OCI-LY7 (cell line): ENCODE measurements around the gene DRD4. TPM values are rescaled to one million over a fixed set of nuclear protein-coding genes. Genes with fewer than 3 reads are reported as not detected.

Source experiments
- BruUV-seq: library from RNA; stranded (reverse); fragments of 400-500 nt; replicated peaks from 2 replicates; lab custom pipeline; 2021; lab: Mats Ljungman, UMichigan
- CTCF ChIA-PET: fragments of 300-600 bp; sonication (Branson Sonifier 250); formaldehyde crosslinking; loops from one replicate; lab custom pipeline; 2022; ENCODE audit warnings: antibody characterized with exemption; ENCODE audit not compliant: unreplicated experiment; lab: Charles Lee
- POLR2A ChIA-PET: fragments of 300-600 bp; sonication (Branson Sonifier 250); formaldehyde crosslinking; loops from one replicate; lab custom pipeline; 2022; ENCODE audit warnings: antibody characterized with exemption; lab: Charles Lee
- DNase-seq: peaks from one replicate; pipeline ENCODE4 v3.0.0-alpha.2; 2015; ENCODE audit warnings: low spot score
- H2AFZ ChIP-seq: fragments of 200-600 bp; sonication (generic), shearing (Covaris generic); 2 replicates; pipeline ENCODE4 v1.6.1; 2014; ENCODE audit warnings: mild to moderate bottlenecking, antibody characterized with exemption, low read length, moderate library complexity
- H3K27ac ChIP-seq: fragments of 200-600 bp; sonication (generic); 2 replicates; pipeline ENCODE4 v1.5.1; 2014; ENCODE audit warnings: mixed run types, low read depth, mild to moderate bottlenecking, moderate library complexity, low read length, inconsistent platforms; ENCODE audit not compliant: poor library complexity, severe bottlenecking
- H3K36me3 ChIP-seq: fragments of 200-600 bp; sonication (generic); 2 replicates; pipeline ENCODE4 v1.6.1; 2014; ENCODE audit warnings: mild to moderate bottlenecking, antibody characterized with exemption, low read length, moderate library complexity, mixed read lengths; ENCODE audit not compliant: insufficient read depth
- H3K4me1 ChIP-seq: fragments of 200-600 bp; sonication (generic); 2 replicates; pipeline ENCODE4 v1.5.1; 2014; ENCODE audit warnings: mild to moderate bottlenecking, low read length; ENCODE audit not compliant: insufficient read depth, poor library complexity, severe bottlenecking
- H3K4me2 ChIP-seq: fragments of 200-600 bp; sonication (generic); 2 replicates; pipeline ENCODE4 v1.6.1; 2014; ENCODE audit warnings: mild to moderate bottlenecking, low read length
- H3K4me3 ChIP-seq: fragments of 200-600 bp; sonication (generic); 2 replicates; pipeline ENCODE4 v1.5.1; 2014; ENCODE audit warnings: mild to moderate bottlenecking, low read depth, low read length; ENCODE audit not compliant: poor library complexity, severe bottlenecking
- H3K79me2 ChIP-seq: fragments of 200-600 bp; sonication (generic); 2 replicates; pipeline ENCODE4 v1.6.1; 2016; ENCODE audit warnings: low read depth, mild to moderate bottlenecking, low read length, moderate library complexity, mixed read lengths; ENCODE audit not compliant: insufficient read depth
- H3K9me2 ChIP-seq: fragments of 200-600 bp; sonication (generic); 2 replicates; pipeline ENCODE4 v1.6.1; 2016; ENCODE audit warnings: mild to moderate bottlenecking, low read length, mixed read lengths; ENCODE audit not compliant: insufficient read depth
- H3K9me3 ChIP-seq: fragments of 200-600 bp; sonication (generic); 2 replicates; pipeline ENCODE4 v1.6.1; 2014; ENCODE audit warnings: mild to moderate bottlenecking, mixed run types, low read length, mixed read lengths
- H4K20me1 ChIP-seq: fragments of 200-600 bp; sonication (generic); 2 replicates; pipeline ENCODE4 v1.6.1; 2014; ENCODE audit warnings: mild to moderate bottlenecking, antibody characterized with exemption, low read length, moderate library complexity, mixed read lengths; ENCODE audit not compliant: insufficient read depth
- CTCF ChIP-seq: fragments of 200-600 bp; sonication (generic); conservative IDR thresholded peaks from 2 replicates; pipeline ENCODE4 v1.5.1; 2014; ENCODE audit warnings: mild to moderate bottlenecking, antibody characterized with exemption, low read length, moderate library complexity, mixed read lengths
- EZH2phosphoT487 ChIP-seq: fragments of 200-600 bp; sonication (generic); IDR thresholded peaks from 2 replicates; pipeline ENCODE4 v1.6.1; 2018; ENCODE audit warnings: low read depth, borderline replicate concordance, mild to moderate bottlenecking, mixed run types, antibody characterized with exemption, low read length, moderate library complexity, mixed read lengths
- intact Hi-C: fragments of 100-400 bp; cut with micrococcal nuclease; formaldehyde crosslinking; loops from one replicate; pipeline ENCODE4 v1.10.0; 2022; ENCODE audit not compliant: unreplicated experiment
- total RNA-seq, 2 experiments: library from RNA; depleted of rRNA in 1 of 2; stranded (reverse); fragments of >200 nt in 1 of 2; shearing (Covaris generic) in 1 of 2; gene quantifications; 2 replicates each; pipeline ENCODE4 v1.2.3, GENCODE V29; 2014 to 2022

Gene DRD4
- total RNA-seq, 2 experiments from 2014 or later = 0.16 to 3.1 TPM

GRCh38 chr11:629237-629583 lies 7.9 kb upstream of the DRD4 start:
- H3K4me2 ChIP-seq = no peak overlapping the region
- no TSS peak for BruUV-seq
- no peaks in the 10 kb centered on the region for H3K4me1 ChIP-seq
- no peak overlapping the region for H3K27ac ChIP-seq
- TF ChIP-seq CTCF = no peak
- TF ChIP-seq EZH2phosphoT487 = no peak
- no peaks in the 10 kb centered on the region for H3K79me2 ChIP-seq
- H4K20me1 ChIP-seq = no peaks in the 10 kb centered on the region
- no peak overlapping the region for H3K4me3 ChIP-seq
- no peaks in the 10 kb centered on the region for H3K9me3 ChIP-seq
- DNase-seq = no peak
- ChIA-PET CTCF (no interaction called here), POLR2A (interaction anchor here (0.6 kb wide), 1 partner anchor 148 kb away, joined by 7 read pairs; the partner anchor contains the start of gene GATD1)
- no peaks in the 10 kb centered on the region for H3K9me2 ChIP-seq
- intact Hi-C loops = no loop called here
- H2AFZ ChIP-seq = no peak overlapping the region
- H3K36me3 ChIP-seq = peaks cover 9% of the 10 kb centered on the region; the same call in 1 of the 2 replicates

GRCh38 chr11:630871-631270 lies 6.2 kb upstream of the DRD4 start:
- Histone ChIP-seq H3K79me2 (no peaks in the 10 kb centered on the region), H3K9me3 (no peaks in the 10 kb centered on the region), H3K4me1 (no peaks in the 10 kb centered on the region), H4K20me1 (no peaks in the 10 kb centered on the region), H3K4me3 (no peak overlapping the region), H2AFZ (no peak overlapping the region), H3K36me3 (peaks cover 9% of the 10 kb centered on the region; the same call in 1 of the 2 replicates), H3K4me2 (no peak overlapping the region), H3K9me2 (no peaks in the 10 kb centered on the region), H3K27ac (no peak overlapping the region)
- ChIA-PET CTCF (no interaction called here), POLR2A (no interaction called here)
- DNase-seq = no peak
- TF ChIP-seq CTCF (no peak), EZH2phosphoT487 (no peak)
- intact Hi-C loops = no loop called here
- no TSS peak for BruUV-seq

- Histone ChIP-seq H3K4me2 (no peak overlapping the region), H3K9me3 (no peaks in the 10 kb centered on the region), H4K20me1 (no peaks in the 10 kb centered on the region), H3K9me2 (no peaks in the 10 kb centered on the region), H3K27ac (no peak overlapping the region), H3K4me3 (no peak overlapping the region), H3K36me3 (peaks cover 15% of the 10 kb centered on the region; the same call in 1 of the 2 replicates), H3K4me1 (peaks cover 7% of the 10 kb centered on the region), H2AFZ (no peak overlapping the region), H3K79me2 (no peaks in the 10 kb centered on the region)
- BruUV-seq = no TSS peak
- DNase-seq = no peak
- CTCF ChIA-PET = no interaction called here
- intact Hi-C loops = no loop called here
- TF ChIP-seq EZH2phosphoT487 (no peak), CTCF (no peak)
- POLR2A ChIA-PET = no interaction called here
Measured at GRCh38 chr11:635945-636510, 1.0 kb upstream of the DRD4 start.
